Measurements from ENCODE around the gene NRIP1. TPM values are rescaled to one million over a fixed set of nuclear protein-coding genes. Genes with fewer than 3 reads are reported as not detected.

The NRIP1 gene
- total and polyA plus RNA-seq, 2 donors, result 22.5 to 46.7 TPM

- 37% methylated on average over 4 of the region's 4 CpGs for WGBS
- Histone ChIP-seq H3K36me3 (ENCODE audit: control insufficient read depth in 2 of 2, insufficient read depth in 2 of 2, low read length in 1 of 2) (no peaks in the 10 kb centered on the region), H3K27me3 (ENCODE audit: control insufficient read depth in 2 of 2, insufficient read depth in 1 of 2, low read length in 1 of 2) (no peaks in the 10 kb centered on the region), H3K9me3 (ENCODE audit: control insufficient read depth in 2 of 2, insufficient read depth in 1 of 2, low read length in 1 of 2) (no peaks in the 10 kb centered on the region), H3K27ac (ENCODE audit: low read depth in 1 of 2, low read length in 1 of 2) (peak overlapping the region in 1 of 2 donors; percentile 65), H3K4me3 (ENCODE audit: low read length in 2 of 2) (no peak overlapping the region), H3K4me1 (ENCODE audit: control insufficient read depth in 2 of 2, insufficient read depth in 2 of 2, low read length in 2 of 2) (peaks cover 24 to 27% of the 10 kb centered on the region in 2 donors)
- peak in 2 of 9 donors; percentile 58 to 79 for DNase-seq (ENCODE audit: low read depth in 6 of 9, low spot score in 9 of 9)
These were observed 10.7 kb downstream of the NRIP1 start for GRCh38 chr21:15054089-15054488.

DNA sequence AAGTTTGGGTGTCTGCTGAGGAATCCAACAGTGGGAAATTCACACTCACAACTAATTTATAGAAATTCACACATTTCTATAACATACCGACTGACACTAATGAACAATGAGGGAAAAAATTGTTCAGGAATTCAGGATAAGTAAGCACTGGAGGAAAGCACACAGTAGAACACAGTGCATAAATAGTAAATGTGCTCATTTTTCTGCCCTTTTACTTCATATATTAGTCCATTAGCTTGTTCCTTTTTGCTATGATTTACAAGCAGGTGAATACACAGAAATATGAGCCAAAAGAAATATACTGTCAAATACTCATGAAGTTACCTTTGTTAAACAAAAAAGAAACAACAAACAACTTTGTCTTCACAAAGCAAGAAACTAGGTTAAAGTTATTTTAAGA is 11.3 kb downstream of the NRIP1 start:
- Histone ChIP-seq H3K27ac (ENCODE audit: low read depth in 1 of 2, low read length in 1 of 2) (peak overlapping the region in 1 of 2 donors; percentile 65), H3K27me3 (ENCODE audit: control insufficient read depth in 2 of 2, insufficient read depth in 1 of 2, low read length in 1 of 2) (no peaks in the 10 kb centered on the region), H3K9me3 (ENCODE audit: control insufficient read depth in 2 of 2, insufficient read depth in 1 of 2, low read length in 1 of 2) (no peaks in the 10 kb centered on the region), H3K4me1 (ENCODE audit: control insufficient read depth in 2 of 2, insufficient read depth in 2 of 2, low read length in 2 of 2) (peaks cover 24 to 25% of the 10 kb centered on the region in 2 donors), H3K36me3 (ENCODE audit: control insufficient read depth in 2 of 2, insufficient read depth in 2 of 2, low read length in 1 of 2) (no peaks in the 10 kb centered on the region), H3K4me3 (ENCODE audit: low read length in 2 of 2) (no peak overlapping the region)
- no peak for DNase-seq (ENCODE audit: low read depth in 6 of 9, low spot score in 9 of 9)
- 67% methylated on average over 1 of the region's 1 CpG for WGBS

- DNase-seq (ENCODE audit: low read depth in 6 of 9, low spot score in 9 of 9), result peak in 1 of 9 donors; percentile 53
- peak overlapping the region; percentile 21 to 40 for H3K4me3 ChIP-seq (ENCODE audit: low read length in 2 of 2)
- H3K36me3 ChIP-seq (ENCODE audit: control insufficient read depth in 2 of 2, insufficient read depth in 2 of 2, low read length in 1 of 2), result no peaks in the 10 kb centered on the region
- H3K27me3 ChIP-seq (ENCODE audit: control insufficient read depth in 2 of 2, insufficient read depth in 1 of 2, low read length in 1 of 2), result no peaks in the 10 kb centered on the region
- H3K4me1 ChIP-seq (ENCODE audit: control insufficient read depth in 2 of 2, insufficient read depth in 2 of 2, low read length in 2 of 2), result peaks cover 24 to 26% of the 10 kb centered on the region in 2 donors
- H3K9me3 ChIP-seq (ENCODE audit: control insufficient read depth in 2 of 2, insufficient read depth in 1 of 2, low read length in 1 of 2), result no peaks in the 10 kb centered on the region
- 71% methylated on average over 4 of the region's 4 CpGs for WGBS
- peak overlapping the region in 1 of 2 donors; percentile 89 for H3K27ac ChIP-seq (ENCODE audit: low read depth in 1 of 2, low read length in 1 of 2)
These were observed 12.4 kb downstream of the NRIP1 start for GRCh38 chr21:15052459-15052763.

DNA sequence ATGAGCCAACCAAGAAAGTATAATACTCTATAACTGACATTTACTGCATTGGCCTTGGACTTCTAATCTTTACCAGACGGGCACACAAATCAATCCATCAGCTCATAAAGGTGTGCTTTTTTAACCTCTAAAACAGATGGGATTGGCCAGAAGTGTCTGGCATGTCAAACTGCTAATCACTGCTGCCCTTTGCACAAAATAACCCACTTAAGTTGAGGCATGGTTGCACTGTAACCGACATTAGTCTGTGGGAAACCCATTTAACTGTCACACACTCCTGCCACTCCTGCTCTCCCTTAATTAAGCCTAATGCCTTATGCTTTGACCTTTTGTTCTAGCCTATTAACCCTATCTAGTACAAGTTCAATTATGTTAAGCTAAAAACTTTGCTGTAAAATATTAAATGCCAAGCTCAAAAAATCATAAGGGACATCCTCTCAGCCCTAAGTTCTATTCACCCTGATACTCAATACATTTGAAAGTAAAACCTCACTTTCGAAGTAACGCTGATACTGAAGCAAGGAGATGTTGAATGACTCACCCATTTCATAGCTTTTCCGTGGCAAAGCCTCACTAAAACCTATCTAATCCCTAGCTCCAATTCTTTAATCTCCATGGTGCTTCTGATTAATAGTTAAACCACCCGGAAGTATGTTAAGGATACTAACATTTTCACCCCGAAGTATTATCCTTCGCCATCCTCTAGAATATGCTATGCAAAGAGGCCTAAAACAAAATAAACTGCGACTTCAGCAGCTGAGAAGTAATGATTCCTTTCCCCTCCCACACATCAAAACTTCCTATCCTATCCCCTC is 12.9 kb downstream of the NRIP1 start:
- Histone ChIP-seq H3K27ac (ENCODE audit: low read depth in 1 of 2, low read length in 1 of 2) (peak overlapping the region in 1 of 2 donors; percentile 89), H3K27me3 (ENCODE audit: control insufficient read depth in 2 of 2, insufficient read depth in 1 of 2, low read length in 1 of 2) (no peaks in the 10 kb centered on the region), H3K4me1 (ENCODE audit: control insufficient read depth in 2 of 2, insufficient read depth in 2 of 2, low read length in 2 of 2) (peaks cover 21 to 23% of the 10 kb centered on the region in 2 donors), H3K36me3 (ENCODE audit: control insufficient read depth in 2 of 2, insufficient read depth in 2 of 2, low read length in 1 of 2) (no peaks in the 10 kb centered on the region), H3K9me3 (ENCODE audit: control insufficient read depth in 2 of 2, insufficient read depth in 1 of 2, low read length in 1 of 2) (no peaks in the 10 kb centered on the region), H3K4me3 (ENCODE audit: low read length in 2 of 2) (peak overlapping the region; percentile 21 to 40)
- WGBS, result 30% methylated on average over 9 of the region's 9 CpGs
- peak in 1 of 9 donors; percentile 54 for DNase-seq (ENCODE audit: low read depth in 6 of 9, low spot score in 9 of 9)

DNA sequence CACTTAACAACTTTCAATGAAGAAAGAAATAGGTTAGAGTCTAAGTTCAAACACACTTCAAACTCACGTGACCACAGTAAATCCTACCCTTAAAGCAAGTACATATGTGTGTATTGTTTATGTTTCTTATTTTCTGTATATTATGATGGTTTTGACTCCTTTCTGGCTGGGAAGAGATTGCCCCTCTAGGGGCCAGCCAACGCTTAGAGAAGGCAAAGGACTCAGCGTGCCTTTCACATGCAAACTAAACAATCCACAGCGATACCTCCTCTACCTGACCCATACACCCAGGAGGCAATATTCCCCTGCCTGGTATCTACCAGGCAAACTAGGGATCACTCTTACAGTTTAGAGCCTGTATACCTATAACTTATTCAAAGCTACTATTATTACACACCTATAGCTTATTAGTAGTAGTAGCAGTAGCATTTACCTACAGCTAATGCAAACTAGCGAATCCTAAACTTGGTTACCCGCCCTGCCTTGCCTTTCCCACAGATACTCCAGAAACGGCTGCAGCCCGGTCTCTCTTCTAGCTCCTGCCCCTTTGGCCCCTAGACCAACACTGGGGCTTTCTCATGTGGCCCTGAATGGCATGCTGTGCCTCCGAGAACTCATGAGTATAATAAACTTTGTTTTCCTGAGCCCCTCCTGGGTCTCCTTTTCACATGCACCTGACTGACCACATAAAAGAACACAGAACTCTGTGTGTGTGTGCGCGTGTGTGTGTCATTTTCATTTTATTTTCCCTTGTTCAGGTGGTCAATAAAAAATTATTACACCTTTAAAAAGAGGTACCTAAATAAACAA is 14.0 kb downstream of the NRIP1 start:
- peaks cover 19 to 23% of the 10 kb centered on the region in 2 donors for H3K4me1 ChIP-seq (ENCODE audit: control insufficient read depth in 2 of 2, insufficient read depth in 2 of 2, low read length in 2 of 2)
- H3K36me3 ChIP-seq (ENCODE audit: control insufficient read depth in 2 of 2, insufficient read depth in 2 of 2, low read length in 1 of 2), result no peaks in the 10 kb centered on the region
- H3K9me3 ChIP-seq (ENCODE audit: control insufficient read depth in 2 of 2, insufficient read depth in 1 of 2, low read length in 1 of 2), result no peaks in the 10 kb centered on the region
- peak overlapping the region; percentile 40 to 42 for H3K4me3 ChIP-seq (ENCODE audit: low read length in 2 of 2)
- no peaks in the 10 kb centered on the region for H3K27me3 ChIP-seq (ENCODE audit: control insufficient read depth in 2 of 2, insufficient read depth in 1 of 2, low read length in 1 of 2)
- 27% methylated on average over 11 of the region's 11 CpGs for WGBS
- peak in 2 of 9 donors; percentile 66 to 85 for DNase-seq (ENCODE audit: low read depth in 6 of 9, low spot score in 9 of 9)
- peak overlapping the region; percentile 50 to 89 for H3K27ac ChIP-seq (ENCODE audit: low read depth in 1 of 2, low read length in 1 of 2)

- peaks cover 6% of the 10 kb centered on the region in 2 donors for H3K4me1 ChIP-seq (ENCODE audit: control insufficient read depth in 2 of 2, insufficient read depth in 2 of 2, low read length in 2 of 2)
- WGBS, result 97% methylated on average over 3 of the region's 3 CpGs
- no peaks in the 10 kb centered on the region for H3K9me3 ChIP-seq (ENCODE audit: control insufficient read depth in 2 of 2, insufficient read depth in 1 of 2, low read length in 1 of 2)
- H3K4me3 ChIP-seq (ENCODE audit: low read length in 2 of 2), result no peak overlapping the region
- no peak overlapping the region for H3K27ac ChIP-seq (ENCODE audit: low read depth in 1 of 2, low read length in 1 of 2)
- DNase-seq (ENCODE audit: low read depth in 6 of 9, low spot score in 9 of 9), result no peak
- peaks cover 7 to 9% of the 10 kb centered on the region in 2 donors for H3K36me3 ChIP-seq (ENCODE audit: control insufficient read depth in 2 of 2, insufficient read depth in 2 of 2, low read length in 1 of 2)
- H3K27me3 ChIP-seq (ENCODE audit: control insufficient read depth in 2 of 2, insufficient read depth in 1 of 2, low read length in 1 of 2), result no peaks in the 10 kb centered on the region
These were observed 19.8 kb downstream of the NRIP1 start for GRCh38 chr21:15045017-15045416.

- Histone ChIP-seq H3K27ac (ENCODE audit: low read depth in 1 of 2, low read length in 1 of 2) (no peak overlapping the region), H3K36me3 (ENCODE audit: control insufficient read depth in 2 of 2, insufficient read depth in 2 of 2, low read length in 1 of 2) (peaks cover 7 to 14% of the 10 kb centered on the region in 2 donors), H3K4me1 (ENCODE audit: control insufficient read depth in 2 of 2, insufficient read depth in 2 of 2, low read length in 2 of 2) (no peaks in the 10 kb centered on the region), H3K4me3 (ENCODE audit: low read length in 2 of 2) (no peak overlapping the region), H3K27me3 (ENCODE audit: control insufficient read depth in 2 of 2, insufficient read depth in 1 of 2, low read length in 1 of 2) (no peaks in the 10 kb centered on the region), H3K9me3 (ENCODE audit: control insufficient read depth in 2 of 2, insufficient read depth in 1 of 2, low read length in 1 of 2) (no peaks in the 10 kb centered on the region)
- DNase-seq (ENCODE audit: low read depth in 6 of 9, low spot score in 9 of 9), result no peak
These were observed 22.3 kb downstream of the NRIP1 start for GRCh38 chr21:15042531-15042930.

- Histone ChIP-seq H3K27me3 (ENCODE audit: control insufficient read depth in 2 of 2, insufficient read depth in 1 of 2, low read length in 1 of 2) (no peaks in the 10 kb centered on the region), H3K4me1 (ENCODE audit: control insufficient read depth in 2 of 2, insufficient read depth in 2 of 2, low read length in 2 of 2) (peaks cover 4% of the 10 kb centered on the region in 2 donors), H3K4me3 (ENCODE audit: low read length in 2 of 2) (no peak overlapping the region), H3K36me3 (ENCODE audit: control insufficient read depth in 2 of 2, insufficient read depth in 2 of 2, low read length in 1 of 2) (peaks cover 7 to 14% of the 10 kb centered on the region in 2 donors), H3K27ac (ENCODE audit: low read depth in 1 of 2, low read length in 1 of 2) (no peak overlapping the region), H3K9me3 (ENCODE audit: control insufficient read depth in 2 of 2, insufficient read depth in 1 of 2, low read length in 1 of 2) (no peaks in the 10 kb centered on the region)
- no peak for DNase-seq (ENCODE audit: low read depth in 6 of 9, low spot score in 9 of 9)
- WGBS, result 95% methylated on average over 1 of the region's 1 CpG
These were observed 25.0 kb downstream of the NRIP1 start for GRCh38 chr21:15039607-15040299.
